CD4-positive, alpha-beta T cell treated with Interleukin-12 subunit alpha and Interleukin-12 subunit beta, for 1 hour (primary cell): Measurements from ENCODE around the gene ERP44.
"Not testable (repeated sequence)": the region's sequence is repeated elsewhere in the genome, so short reads cannot be mapped to it uniquely, and the experiment has no call there.

ENCODE experiments used
- DNase-seq: peaks from one replicate; pipeline ENCODE4 v3.0.0-alpha.2; 2020

Gene ERP44

GRCh38 chr9:100098887-100099721 lies at the start of gene ERP44, which contains the start of gene INVS:
ERP44 (minus strand) TSS chr9:100099000; CDS start chr9:100098840, 160 bp downstream.
INVS (plus strand) TSS chr9:100099243; CDS start chr9:100104522, 5,279 bp downstream.
- DNase-seq = peak; percentile 98

- not testable (repeated sequence) for DNase-seq
Observed at GRCh38 chr9:100145976-100146375, 47.2 kb upstream of the ERP44 start.

DNA sequence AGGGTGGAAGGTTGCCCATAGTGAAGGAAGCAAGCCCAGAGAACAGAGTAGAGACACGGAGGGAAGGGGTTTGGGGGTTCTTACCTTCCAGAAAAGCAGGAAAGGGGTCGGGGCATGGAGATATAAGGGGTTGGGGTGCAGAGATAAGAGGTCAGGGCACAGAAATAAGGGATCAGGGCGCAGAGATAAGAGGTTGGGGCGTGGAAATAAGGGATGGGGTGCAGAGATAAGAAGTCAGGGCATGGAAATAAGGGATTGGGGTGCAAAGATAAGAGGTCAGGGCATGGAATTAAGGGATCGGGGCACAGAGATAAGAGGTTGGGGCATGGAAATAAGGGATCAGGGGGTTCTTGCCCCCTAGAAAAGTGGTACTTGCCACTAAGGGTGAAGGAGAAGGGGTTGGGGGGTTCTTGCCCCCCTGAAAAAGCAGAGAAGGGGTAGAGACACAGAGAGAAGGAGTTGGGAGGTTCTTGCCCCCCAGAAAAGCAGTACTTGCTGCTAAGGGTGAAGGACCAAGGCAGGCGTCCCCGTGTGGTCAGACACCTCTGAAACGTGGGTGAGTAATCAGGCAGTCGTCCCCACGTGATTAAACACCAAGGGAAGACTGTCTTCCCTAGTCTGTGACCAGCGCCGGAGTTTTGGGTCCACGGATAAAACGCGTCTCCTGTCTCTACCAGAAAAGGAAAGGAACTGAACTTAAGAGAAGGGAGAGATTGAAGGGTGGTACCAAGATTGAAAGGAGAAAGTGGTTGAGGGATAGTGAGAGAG lies 46.6 kb upstream of the ERP44 start:
- DNase-seq = not testable (repeated sequence)

DNA sequence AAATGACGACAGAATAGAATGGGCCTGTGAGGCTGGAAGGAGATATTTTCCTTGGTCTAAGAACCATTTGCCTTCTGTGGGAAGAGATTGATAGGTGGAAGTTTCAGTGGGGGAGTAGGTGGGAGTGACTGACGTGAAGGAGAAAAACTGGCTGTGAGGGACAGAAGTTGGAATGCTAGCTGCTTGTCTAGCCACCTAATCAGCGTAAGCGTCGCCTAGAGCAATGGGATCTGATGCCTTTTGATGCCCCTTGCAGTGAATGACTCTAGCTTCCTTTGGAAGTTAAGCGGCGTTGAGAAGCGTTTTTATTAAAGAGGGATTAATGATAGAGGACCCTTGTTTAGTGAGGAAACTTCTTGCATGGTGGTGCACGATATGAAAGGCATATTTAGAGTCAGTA lies 43.1 kb upstream of the ERP44 start:
- not testable (repeated sequence) for DNase-seq

DNA sequence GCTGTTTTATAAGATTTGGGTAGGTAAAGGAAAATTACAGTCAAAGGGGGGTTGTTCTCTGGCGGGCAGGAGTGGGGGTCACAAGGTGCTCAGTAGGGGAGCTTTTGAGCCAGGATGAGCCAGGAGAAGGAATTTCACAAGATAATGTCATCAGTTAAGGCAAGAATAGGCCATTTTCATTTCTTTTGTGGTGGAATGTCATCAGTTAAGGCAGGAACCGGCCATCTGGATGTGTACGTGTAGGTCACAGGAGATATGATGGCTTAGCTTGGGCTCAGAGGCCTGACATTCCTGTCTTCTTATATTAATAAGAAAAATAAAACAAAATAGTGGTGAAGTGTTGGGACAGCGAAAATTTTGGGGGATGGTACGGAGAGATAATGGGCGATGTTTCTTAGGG lies 41.5 kb upstream of the ERP44 start:
- DNase-seq = not testable (repeated sequence)

DNA sequence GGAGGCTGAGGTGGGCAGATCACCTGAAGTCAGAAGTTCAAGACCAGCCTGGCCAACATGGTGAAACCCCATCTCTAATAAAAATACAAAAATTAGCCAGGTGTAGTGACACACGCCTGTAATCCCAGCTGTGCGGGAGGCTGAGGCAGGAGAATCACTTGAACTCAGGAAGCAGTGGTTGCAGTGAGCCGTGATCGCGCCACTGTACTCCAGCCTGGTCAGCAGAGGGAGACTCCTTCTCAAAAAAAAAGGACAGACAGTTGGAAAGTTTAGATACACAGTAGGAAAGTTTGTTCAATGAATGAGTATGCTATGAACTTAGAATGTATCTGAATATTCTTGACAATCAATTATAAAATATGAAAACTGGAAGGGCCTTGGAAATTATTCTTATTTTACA lies 38.0 kb upstream of the ERP44 start:
- not testable (repeated sequence) for DNase-seq

DNA sequence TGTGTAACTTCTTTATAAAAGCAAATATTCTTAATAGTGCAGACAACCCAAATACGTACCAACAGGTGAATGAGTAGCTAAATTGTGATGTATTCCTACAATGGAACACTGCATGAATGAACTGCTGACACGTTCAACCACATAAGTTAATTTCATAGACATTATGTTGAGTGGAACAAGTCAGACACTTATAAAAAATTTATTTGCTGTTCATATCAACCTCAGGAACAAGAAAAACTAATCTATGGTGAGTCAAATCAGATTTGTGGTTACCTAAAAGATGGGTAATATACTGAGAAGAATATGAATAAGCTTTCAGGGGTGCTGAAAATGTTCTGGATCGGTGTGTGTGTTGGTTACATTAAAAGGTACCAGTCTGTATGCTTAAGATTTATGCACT lies 35.9 kb upstream of the ERP44 start:
- no peak for DNase-seq

GRCh38 chr9:100131875-100132430 lies 33.2 kb upstream of the ERP44 start:
- no peak for DNase-seq

DNA sequence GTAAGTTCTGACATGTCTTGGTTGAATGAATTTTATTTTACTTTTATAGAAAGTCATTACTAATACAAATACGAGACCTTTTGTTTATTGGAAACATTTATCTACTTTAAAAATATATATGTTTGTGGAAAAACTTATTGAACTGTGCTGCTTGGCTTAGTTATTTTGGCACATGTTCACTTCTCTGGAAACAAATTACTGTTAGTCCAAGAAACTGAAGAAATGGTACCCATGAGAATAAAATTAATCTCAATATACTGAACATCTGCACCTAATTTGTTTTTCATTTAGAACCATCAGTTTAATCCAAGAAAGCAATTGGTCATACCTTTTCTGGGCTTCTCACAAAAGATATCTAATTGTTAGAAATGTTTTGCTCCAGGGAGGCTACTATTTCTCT lies 32.4 kb upstream of the ERP44 start:
- no peak for DNase-seq

DNA sequence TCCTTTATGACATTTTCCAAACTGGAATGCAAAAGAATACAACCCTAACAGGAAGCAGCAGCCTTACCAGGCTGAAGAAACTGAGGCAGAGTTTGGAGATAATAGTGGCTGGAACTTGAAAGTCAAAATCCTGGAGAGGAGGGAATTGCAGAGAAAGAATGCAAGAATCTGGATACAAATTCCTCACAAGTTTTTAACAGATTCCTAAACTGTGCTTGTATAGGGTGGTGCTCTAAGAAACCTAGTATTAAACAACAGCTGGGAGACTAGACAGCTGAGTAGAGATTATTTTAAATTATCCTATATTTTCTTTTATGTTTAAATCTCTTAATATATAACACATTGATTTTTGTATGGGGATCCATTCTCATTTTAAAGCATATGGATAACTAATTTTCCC lies 31.0 kb upstream of the ERP44 start:
- no peak for DNase-seq

DNA sequence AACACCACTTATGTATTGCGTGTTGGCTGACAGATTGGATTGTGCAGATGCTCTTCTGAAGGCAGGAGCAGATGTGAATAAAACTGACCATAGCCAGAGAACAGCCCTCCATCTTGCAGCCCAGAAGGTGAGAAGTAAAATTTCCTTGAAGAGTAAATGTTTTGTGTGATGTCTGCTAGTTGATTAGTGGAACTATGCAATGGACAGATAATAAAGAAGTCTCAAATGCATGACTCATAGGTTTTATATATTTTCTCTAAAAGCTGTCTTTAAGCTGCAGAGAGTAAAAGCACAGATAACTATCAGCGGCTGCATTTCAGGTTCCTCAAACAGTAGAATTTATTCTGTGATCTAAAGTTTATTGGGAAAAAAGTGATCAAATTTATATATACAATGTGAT lies 27.6 kb upstream of the ERP44 start:
- no peak for DNase-seq

DNA sequence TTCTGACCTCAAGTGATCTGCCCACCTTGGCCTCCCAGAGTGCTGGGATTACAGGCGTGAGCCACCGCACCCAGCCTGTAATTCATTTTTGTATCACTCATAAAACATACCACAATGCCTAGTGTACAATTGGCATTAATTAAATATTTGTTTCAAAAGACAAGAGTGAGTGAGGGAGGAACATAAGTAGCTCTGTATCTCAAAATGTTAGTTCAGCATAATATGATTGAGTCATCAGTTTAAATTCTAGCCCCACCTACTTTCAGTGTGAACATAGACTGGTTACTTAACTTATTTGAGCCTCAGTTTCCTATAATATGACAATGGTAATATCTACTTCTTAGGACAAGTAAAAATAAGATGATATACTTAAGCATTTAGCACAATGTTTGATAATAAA lies 27.1 kb upstream of the ERP44 start:
- no peak for DNase-seq

DNA sequence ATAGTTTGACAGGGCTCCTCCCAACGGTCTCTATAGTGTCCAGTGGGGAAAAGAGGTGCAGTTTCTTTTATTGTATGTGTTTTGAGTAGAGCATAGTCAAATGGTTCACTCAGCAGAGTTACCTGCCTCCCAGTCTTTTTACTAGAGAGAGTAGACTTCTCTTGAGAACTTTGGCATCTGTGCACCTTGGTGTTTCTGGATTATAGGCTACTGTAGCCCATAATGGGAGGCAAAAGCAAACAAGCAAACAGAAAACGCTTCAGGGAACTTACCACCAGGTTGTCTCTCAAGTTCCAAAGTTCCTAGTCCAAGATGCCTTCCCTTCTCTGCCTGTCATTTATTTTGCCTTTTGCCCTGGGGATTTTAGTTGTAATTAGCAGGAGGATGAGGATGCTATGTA lies 26.4 kb upstream of the ERP44 start:
- no peak for DNase-seq

GRCh38 chr9:100120286-100120685 lies 21.5 kb upstream of the ERP44 start:
- no peak for DNase-seq

GRCh38 chr9:100117316-100117715 lies 18.5 kb upstream of the ERP44 start:
- no peak for DNase-seq

- no peak for DNase-seq
Observed at GRCh38 chr9:100112677-100113336, 14.0 kb upstream of the ERP44 start.

GRCh38 chr9:100111235-100111634 lies 12.4 kb upstream of the ERP44 start:
- no peak for DNase-seq

GRCh38 chr9:100108559-100108958 lies 9.8 kb upstream of the ERP44 start:
- no peak for DNase-seq

GRCh38 chr9:100106616-100107015 lies 7.8 kb upstream of the ERP44 start:
- no peak for DNase-seq

DNA sequence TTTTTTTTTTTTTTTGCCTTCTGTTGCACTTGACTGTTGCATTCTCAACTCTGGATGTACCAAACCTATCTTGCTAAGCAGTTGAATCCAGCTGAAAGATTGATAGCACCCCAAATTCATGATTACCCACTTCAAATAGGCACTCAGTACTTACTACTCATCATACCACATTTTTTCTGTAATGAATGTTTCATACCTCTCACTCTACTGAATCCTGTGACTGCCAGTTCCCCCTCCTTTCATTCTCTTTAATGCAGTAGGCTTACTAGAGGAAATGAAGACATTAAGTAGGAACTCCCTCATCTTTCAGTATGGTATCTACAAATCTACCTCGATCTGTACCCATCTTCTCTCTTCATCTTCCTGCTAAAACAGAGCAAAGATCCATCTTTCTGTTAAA lies 7.1 kb upstream of the ERP44 start:
- no peak for DNase-seq

DNA sequence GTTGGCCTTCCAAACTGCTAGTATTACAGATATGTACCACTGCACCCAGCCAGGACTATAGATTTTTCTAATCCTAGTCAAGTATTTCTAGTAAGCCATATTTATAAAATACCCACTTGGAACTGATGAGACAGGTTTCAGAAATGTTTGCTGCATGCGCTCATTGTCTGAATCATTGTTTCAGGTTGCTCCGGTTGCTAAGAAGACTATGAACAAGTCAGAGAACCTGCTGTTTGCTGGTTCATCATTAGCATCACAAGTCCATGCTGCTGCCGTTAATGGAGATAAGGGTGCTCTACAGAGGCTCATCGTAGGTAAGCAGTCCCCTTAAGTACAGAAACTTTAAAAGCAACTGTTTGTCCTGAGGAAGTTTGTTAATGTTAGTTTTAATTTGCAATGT lies 5.5 kb upstream of the ERP44 start:
- no peak for DNase-seq

DNA sequence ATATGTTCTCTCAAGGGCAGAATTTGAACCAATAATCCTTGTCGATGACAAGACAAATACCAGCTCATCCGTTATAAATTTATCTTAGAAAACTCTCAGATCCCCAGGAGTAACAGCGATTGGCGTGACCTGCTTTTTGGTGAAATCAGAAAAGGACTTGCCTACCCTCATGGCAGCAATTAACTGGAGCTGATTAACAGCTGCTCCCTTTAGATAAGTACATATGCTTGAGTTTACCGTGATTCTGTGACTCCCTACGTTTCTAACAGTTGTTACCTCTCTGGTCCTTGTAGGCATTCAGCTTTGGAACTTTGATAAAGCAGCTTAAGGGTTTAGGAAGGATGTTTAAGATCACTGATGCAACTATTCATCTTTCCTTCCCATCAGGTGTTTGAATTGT lies 2.8 kb upstream of the ERP44 start:
- no peak for DNase-seq

GRCh38 chr9:100100146-100100667 lies 1.4 kb upstream of the ERP44 start:
- no peak for DNase-seq
